ENCODE measurements around the gene CHN2. TPM values are rescaled to one million over a fixed set of nuclear protein-coding genes. Genes with fewer than 3 reads are reported as not detected.

CHN2 gene
- total RNA-seq, 1 donor from 2014 or later = 6.6 TPM

GRCh38 chr7:29401769-29402168 is 207.2 kb downstream of the CHN2 start:
- H3K9ac ChIP-seq = no peak overlapping the region
- peak; percentile 69 for DNase-seq (ENCODE audit: low spot score)
- no peaks in the 10 kb centered on the region for H4K20me1 ChIP-seq (ENCODE audit: low read depth)
- Mint-ChIP-seq H3K27ac (no peak overlapping the region), H3K36me3 (no peaks in the 10 kb centered on the region), H3K9me3 (peaks cover 2% of the 10 kb centered on the region), H3K4me1 (peaks cover 5% of the 10 kb centered on the region), H3K4me3 (no peak overlapping the region), H3K27me3 (ENCODE audit: insufficient read depth, low read depth) (peaks cover 8% of the 10 kb centered on the region)
- H2AFZ ChIP-seq (replicated peaks) = no peak overlapping the region
- H3K27ac ChIP-seq = no peak overlapping the region
- H3K4me3 ChIP-seq = no peak overlapping the region
- H3K4me1 ChIP-seq = peaks cover 8% of the 10 kb centered on the region
- TF ChIP-seq CTCF (IDR thresholded peaks at IDR 0.05) (no peak), EZH2phosphoT487 (IDR thresholded peaks at IDR 0.05) (no peak), EZH2 (IDR thresholded peaks at IDR 0.05) (no peak)
- no peak overlapping the region for H3K4me2 ChIP-seq
- no peaks in the 10 kb centered on the region for H3K79me2 ChIP-seq (ENCODE audit: low read depth)
- H3K27me3 ChIP-seq = no peaks in the 10 kb centered on the region
- no peaks in the 10 kb centered on the region for H3K9me3 ChIP-seq (ENCODE audit: low read depth)
- no peaks in the 10 kb centered on the region for H3K36me3 ChIP-seq
- no peaks in the 10 kb centered on the region for H3F3A ChIP-seq (ENCODE audit: low read depth)

GRCh38 chr7:29405891-29406290 is 211.3 kb downstream of the CHN2 start:
- H3K27me3 Mint-ChIP-seq (ENCODE audit: insufficient read depth, low read depth) = peaks cover 3% of the 10 kb centered on the region
- Histone ChIP-seq H3K9ac (no peak overlapping the region), H2AFZ (replicated peaks) (no peak overlapping the region), H3F3A (ENCODE audit: low read depth) (no peaks in the 10 kb centered on the region), H4K20me1 (ENCODE audit: low read depth) (no peaks in the 10 kb centered on the region), H3K27ac (no peak overlapping the region), H3K27me3 (no peaks in the 10 kb centered on the region), H3K36me3 (no peaks in the 10 kb centered on the region), H3K79me2 (ENCODE audit: low read depth) (no peaks in the 10 kb centered on the region), H3K9me3 (ENCODE audit: low read depth) (no peaks in the 10 kb centered on the region), H3K4me1 (peaks cover 8% of the 10 kb centered on the region), H3K4me2 (no peak overlapping the region), H3K4me3 (no peak overlapping the region)
- no peak for DNase-seq (ENCODE audit: low spot score)
- no peak overlapping the region for H3K27ac Mint-ChIP-seq
- no peak overlapping the region for H3K4me3 Mint-ChIP-seq
- H3K4me1 Mint-ChIP-seq = peaks cover 17% of the 10 kb centered on the region
- no peak for TF ChIP-seq CTCF (IDR thresholded peaks at IDR 0.05)
- no peaks in the 10 kb centered on the region for H3K9me3 Mint-ChIP-seq
- no peaks in the 10 kb centered on the region for H3K36me3 Mint-ChIP-seq

GRCh38 chr7:29406366-29406765 is 211.8 kb downstream of the CHN2 start:
- Histone ChIP-seq H3K36me3 (no peaks in the 10 kb centered on the region), H3K27ac (no peak overlapping the region), H4K20me1 (ENCODE audit: low read depth) (no peaks in the 10 kb centered on the region), H3K4me1 (peaks cover 8% of the 10 kb centered on the region), H3K9me3 (ENCODE audit: low read depth) (no peaks in the 10 kb centered on the region), H3K79me2 (ENCODE audit: low read depth) (no peaks in the 10 kb centered on the region), H3K9ac (no peak overlapping the region), H3K27me3 (no peaks in the 10 kb centered on the region), H3K4me3 (no peak overlapping the region), H3K4me2 (no peak overlapping the region), H2AFZ (replicated peaks) (no peak overlapping the region), H3F3A (ENCODE audit: low read depth) (no peaks in the 10 kb centered on the region)
- no peak for DNase-seq (ENCODE audit: low spot score)
- H3K36me3 Mint-ChIP-seq = no peaks in the 10 kb centered on the region
- no peaks in the 10 kb centered on the region for H3K9me3 Mint-ChIP-seq
- H3K27ac Mint-ChIP-seq = no peak overlapping the region
- H3K4me3 Mint-ChIP-seq = no peak overlapping the region
- TF ChIP-seq EZH2phosphoT487 (IDR thresholded peaks at IDR 0.05) = no peak
- TF ChIP-seq CTCF (IDR thresholded peaks at IDR 0.05) = no peak
- TF ChIP-seq EZH2 (IDR thresholded peaks at IDR 0.05) = no peak
- peaks cover 16% of the 10 kb centered on the region for H3K4me1 Mint-ChIP-seq
- peaks cover 3% of the 10 kb centered on the region for H3K27me3 Mint-ChIP-seq (ENCODE audit: insufficient read depth, low read depth)

GRCh38 chr7:29408841-29409243 is 214.3 kb downstream of the CHN2 start:
- Histone ChIP-seq H4K20me1 (ENCODE audit: low read depth) (no peaks in the 10 kb centered on the region), H3K9me3 (ENCODE audit: low read depth) (no peaks in the 10 kb centered on the region), H3K79me2 (ENCODE audit: low read depth) (no peaks in the 10 kb centered on the region), H3K4me2 (no peak overlapping the region), H3K27me3 (no peaks in the 10 kb centered on the region), H3F3A (ENCODE audit: low read depth) (no peaks in the 10 kb centered on the region), H3K9ac (no peak overlapping the region), H3K4me1 (no peaks in the 10 kb centered on the region), H3K36me3 (no peaks in the 10 kb centered on the region), H3K4me3 (no peak overlapping the region), H3K27ac (no peak overlapping the region), H2AFZ (replicated peaks) (peak overlapping the region; percentile 92)
- Mint-ChIP-seq H3K27ac (peak overlapping the region; percentile 7), H3K27me3 (ENCODE audit: insufficient read depth, low read depth) (peaks cover 2% of the 10 kb centered on the region), H3K4me3 (no peak overlapping the region), H3K4me1 (peaks cover 12% of the 10 kb centered on the region), H3K9me3 (no peaks in the 10 kb centered on the region), H3K36me3 (no peaks in the 10 kb centered on the region)
- TF ChIP-seq EZH2phosphoT487 (IDR thresholded peaks at IDR 0.05) (no peak), EZH2 (IDR thresholded peaks at IDR 0.05) (no peak), CTCF (IDR thresholded peaks at IDR 0.05) (peak; percentile 93)
- DNase-seq (ENCODE audit: low spot score) = peak; percentile 79
